ENCODE data around the gene ITGAE.
"Not testable (repeated sequence)": the region's sequence is repeated elsewhere in the genome, so short reads cannot be mapped to it uniquely, and the experiment has no call there.

ITGAE gene

DNA sequence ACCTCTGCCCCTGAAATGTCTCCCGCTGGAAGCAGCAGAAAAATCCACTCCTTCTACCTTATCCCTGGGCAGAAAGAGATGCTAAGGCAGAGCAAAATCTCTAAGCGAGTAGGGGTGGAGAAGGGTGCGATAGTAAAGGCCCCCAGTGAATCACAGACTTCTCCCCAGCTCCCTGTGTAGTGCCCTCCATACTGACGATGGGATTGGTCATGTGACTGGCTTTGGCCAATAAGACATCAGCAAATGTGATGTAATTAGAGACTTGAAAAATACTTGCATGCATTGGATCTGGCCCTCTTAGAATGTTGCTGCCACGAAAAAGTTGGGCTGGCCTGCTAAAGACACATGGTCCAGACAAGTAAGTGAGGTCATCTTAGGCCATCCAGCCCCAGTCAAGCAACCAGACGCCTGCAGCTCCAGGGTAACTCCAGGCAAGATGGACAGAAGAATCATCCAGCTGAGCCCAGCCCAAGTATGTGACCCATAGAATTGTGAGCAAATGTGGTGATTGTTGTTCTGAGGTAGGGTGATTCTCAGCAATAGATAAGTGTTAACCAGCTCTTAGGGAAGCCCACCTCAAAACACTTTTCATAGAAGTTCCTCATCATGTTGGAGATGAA, 41.3 kb downstream of the ITGAE start:
- DNase-seq: no peak

DNA sequence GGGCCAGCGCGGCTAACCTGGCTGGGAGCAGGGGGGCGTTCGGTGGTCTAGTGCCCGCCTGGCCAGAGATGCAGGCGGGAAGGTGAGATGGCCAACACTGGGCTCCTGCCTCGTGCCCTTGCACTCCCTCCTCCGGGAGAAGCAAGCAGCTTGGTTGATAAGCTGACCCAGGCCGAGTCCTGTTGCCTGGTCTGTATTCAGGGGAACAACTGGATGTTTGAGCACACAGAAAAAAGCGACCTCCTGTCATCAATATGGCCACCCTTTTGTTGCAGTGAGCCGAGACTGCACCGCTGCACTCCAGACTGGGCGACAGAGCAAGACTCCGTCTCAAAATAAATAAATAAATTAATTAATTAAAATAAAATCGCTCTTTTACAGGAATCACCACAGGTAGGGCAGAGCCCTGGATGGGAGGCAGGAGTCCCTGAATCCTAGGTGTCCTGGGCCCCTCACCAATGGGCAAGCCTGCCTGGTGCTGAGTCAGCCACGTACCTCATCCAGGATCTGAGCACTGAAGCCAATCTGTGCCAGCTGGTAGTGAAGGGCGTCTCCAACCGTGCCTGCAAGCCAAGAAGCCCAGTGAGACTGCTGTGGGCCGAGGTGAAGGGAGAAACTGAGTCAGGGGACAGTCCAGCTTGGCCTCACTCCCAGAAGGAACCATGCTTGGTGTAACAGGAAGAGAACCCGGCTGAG, 45.5 kb downstream of the ITGAE start:
- DNase-seq: no peak

- DNase-seq: peak; percentile 73
Measured at GRCh38 chr17:3754458-3755334, 46.3 kb downstream of the ITGAE start.

GRCh38 chr17:3754066-3754457, 46.9 kb downstream of the ITGAE start:
- DNase-seq: no peak

GRCh38 chr17:3753624-3754023, 47.4 kb downstream of the ITGAE start:
- no peak for DNase-seq

DNA sequence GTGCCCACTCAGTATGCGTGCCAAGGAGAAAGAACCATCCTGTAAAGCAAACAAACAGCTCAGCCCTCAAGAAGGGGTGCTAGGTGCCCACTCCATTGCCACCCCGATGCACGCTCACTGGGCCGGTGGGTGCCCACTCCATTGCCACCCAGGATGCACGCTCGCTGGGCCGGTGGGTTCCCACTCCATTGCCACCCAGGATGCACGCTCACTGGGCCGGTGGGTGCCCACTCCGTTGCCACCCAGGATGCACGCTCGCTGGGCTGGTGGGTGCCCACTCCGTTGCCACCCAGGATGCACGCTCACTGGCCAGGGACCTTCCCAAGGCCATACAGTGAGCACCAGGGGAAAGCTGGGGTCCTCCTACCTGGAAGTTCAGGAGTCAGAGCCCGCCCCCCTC, 49.2 kb downstream of the ITGAE start:
- DNase-seq: no peak

GRCh38 chr17:3750926-3751325, 50.1 kb downstream of the ITGAE start:
- peak; percentile 57 for DNase-seq

GRCh38 chr17:3750296-3750695, 50.7 kb downstream of the ITGAE start:
- DNase-seq: no peak

DNA sequence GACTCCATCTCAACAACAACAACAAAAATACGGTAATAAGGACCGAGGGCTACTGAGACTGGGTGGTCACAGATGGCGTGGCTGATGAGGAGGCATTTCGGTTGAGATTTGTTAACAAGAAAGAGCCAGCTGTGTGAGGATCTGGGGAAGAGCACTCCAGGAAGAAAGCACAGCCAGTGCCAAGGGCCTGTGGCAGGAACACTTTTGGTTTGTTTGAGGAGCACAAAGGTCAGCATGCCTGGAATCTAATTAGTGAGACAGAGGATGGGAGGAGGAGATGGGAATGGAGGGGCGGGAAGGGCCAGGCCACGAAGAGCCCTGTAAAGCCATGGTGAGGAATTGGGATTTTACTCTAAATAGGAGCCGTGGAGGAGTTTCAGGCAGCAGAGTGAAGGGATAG, 52.4 kb downstream of the ITGAE start:
- no peak for DNase-seq

GRCh38 chr17:3747805-3748204, 53.2 kb downstream of the ITGAE start:
- no peak for DNase-seq

DNA sequence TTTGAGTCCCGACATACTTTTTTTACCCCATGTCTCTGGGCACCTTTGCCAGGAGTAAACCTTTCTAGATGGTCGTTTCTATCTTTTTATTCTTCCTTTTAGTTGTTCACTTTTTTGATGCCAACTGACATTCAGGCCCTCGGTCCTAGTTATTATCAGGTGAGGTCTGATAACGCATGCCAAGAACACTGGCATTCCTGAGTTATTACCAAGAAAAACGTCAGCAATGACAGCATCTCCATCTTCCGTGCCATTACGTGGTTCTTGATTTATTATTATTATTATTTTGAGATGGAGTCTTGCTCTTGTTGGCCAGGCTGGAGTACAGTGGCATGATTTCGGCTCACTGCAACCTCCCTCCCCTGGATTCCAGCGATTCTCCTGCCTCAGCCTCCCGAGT, 55.9 kb downstream of the ITGAE start:
- DNase-seq: no peak

GRCh38 chr17:3744014-3744413, 57.0 kb downstream of the ITGAE start:
- DNase-seq: no peak

DNA sequence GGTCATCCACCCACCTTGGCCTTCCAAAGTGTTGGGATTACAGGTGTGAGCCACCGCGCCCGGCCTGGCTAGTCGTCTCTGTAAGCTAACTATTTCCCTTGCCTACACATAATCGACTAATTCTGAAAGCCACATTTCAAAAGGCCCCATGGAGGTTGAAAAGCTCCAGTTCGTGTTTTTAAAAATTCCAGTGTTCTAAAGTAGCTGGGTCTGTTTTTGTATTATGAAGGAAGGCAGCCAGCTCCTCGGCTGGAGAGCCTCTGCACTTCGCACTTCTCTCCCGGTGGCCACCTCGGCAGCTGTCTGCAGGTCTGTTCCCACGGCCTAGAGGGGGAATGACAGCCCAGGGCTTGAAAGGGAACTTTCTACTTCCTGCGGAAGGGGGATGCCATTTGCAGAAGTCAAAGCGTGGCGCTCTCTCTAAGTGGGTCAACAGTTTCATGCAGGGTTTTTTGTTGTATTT, 60.3 kb downstream of the ITGAE start:
- DNase-seq: peak; percentile 67

- no peak for DNase-seq
Measured at GRCh38 chr17:3739422-3740124, 61.4 kb downstream of the ITGAE start.

- DNase-seq: peak; percentile 80
Measured at GRCh38 chr17:3738562-3739295, 62.3 kb downstream of the ITGAE start.

GRCh38 chr17:3735515-3735914, 65.5 kb downstream of the ITGAE start:
- no peak for DNase-seq

GRCh38 chr17:3734911-3735276, 66.1 kb downstream of the ITGAE start:
- not testable (repeated sequence) for DNase-seq

GRCh38 chr17:3732210-3732621, 68.8 kb downstream of the ITGAE start:
- DNase-seq: no peak

DNA sequence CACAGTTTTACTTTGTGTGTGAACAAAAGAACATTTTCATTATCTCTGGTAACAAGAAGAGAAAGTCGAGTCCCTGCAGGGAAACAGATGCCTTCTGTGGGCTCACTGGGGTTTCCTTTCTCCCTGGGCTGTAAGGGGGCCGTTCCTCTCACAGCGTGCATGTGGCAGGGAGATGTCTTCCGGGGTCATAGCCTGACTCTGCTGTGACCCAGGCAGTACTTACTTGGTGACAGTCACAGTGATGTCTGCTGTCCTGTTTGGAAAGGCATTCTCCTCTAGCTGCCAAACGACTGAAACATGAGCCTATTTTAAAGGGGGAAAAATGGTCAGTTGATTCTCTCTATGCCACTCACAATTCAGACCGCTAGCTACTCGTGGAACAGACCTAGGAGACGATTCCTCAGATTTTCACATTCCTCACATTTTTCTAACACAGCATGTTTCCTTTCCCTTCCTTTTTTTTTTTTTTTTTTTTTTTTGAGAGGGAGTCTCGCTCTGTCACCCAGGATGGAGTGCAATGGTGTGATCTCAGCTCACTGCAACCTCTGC, 70.0 kb downstream of the ITGAE start:
- DNase-seq: no peak

DNA sequence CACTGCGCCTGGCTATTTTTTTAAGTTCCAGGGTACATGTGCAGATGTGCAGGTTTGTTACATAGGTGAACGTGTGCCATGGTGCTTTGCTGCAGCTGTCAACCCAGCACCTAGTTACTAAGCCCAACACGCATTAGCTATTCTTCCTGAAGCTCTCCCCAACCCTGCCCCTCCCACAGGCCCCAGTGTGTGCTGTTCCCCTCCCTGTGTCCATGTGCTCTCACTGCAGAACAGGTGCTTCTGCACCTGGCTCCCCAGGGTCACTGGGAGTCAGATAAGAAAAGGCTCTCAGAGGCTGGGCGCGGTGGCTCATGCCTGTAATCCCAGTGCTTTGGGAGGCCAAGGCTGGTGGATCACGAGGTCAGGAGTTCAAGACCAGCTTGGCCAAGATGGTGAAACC, 71.1 kb downstream of the ITGAE start:
- no peak for DNase-seq

- DNase-seq: not testable (repeated sequence)
Measured at GRCh38 chr17:3728099-3728498, 72.9 kb downstream of the ITGAE start.

DNA sequence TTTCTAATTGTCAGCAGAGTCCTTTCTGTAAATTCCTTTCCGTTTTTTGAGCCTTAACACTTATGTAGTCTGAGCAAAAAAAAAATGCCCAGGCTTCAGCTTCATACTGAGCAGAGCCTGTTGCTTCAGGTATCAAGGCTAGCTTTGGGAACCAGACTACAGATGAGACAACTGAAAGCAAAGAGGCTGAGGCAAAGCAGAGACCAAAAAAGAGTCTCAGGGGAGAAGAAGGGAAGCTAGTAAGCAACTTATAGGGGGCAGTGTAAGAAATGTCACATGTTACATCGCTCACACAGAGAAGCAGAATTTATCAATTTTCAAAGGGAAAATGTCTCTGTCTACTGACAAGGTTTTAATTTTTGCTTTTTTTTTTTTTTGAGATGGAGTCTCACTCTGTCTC, 73.9 kb downstream of the ITGAE start:
- no peak for DNase-seq

Data from activated CD4-positive, alpha-beta T cell treated with anti-CD3 and anti-CD28 coated beads, Interleukin-2, Interleukin-6, amounts not matched to agents 100 ng/mL and 50 ng/mL, durations not matched to agents 16 hours and 8 hours (primary cell).